ENCODE data around the gene JAG1. TPM values are rescaled to one million over a fixed set of nuclear protein-coding genes. Genes with fewer than 3 reads are reported as not detected.

JAG1 gene
- total and polyA plus RNA-seq, 2 of the 4 experiments (the other 2 are of a cell fraction), result 10.2 to 22.6 TPM

DNA sequence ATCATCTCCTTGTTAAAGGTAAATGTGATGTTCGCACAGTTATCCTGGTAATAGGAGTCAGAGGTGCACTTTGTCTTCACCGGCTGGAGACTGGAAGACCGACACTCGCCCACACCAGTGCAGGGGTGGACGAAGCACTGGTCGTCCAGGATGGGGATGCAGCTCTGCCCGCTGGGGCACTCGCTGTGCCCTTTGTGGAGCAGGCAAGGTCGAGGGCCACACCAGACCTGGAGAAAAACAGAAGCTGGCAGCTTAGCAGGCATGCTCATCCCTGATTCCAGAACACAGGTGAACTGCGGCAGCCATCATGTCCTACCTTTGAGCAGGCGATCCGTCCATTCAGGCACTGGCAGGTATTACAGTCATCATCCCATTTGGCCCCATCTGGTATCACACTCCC is 32.3 kb downstream of the JAG1 start:
- intact Hi-C loops (cut with micrococcal nuclease) (no loop called here), dilution Hi-C loops (cut with HindIII; ENCODE audit: low sequenced_read_pairs, unreplicated experiment) (no loop called here), in situ Hi-C loops (cut with MboI; ENCODE audit: low sequenced_read_pairs) (no loop called here)
- no peak overlapping the region for H2AK5ac ChIP-seq (ENCODE audit: low read depth, low read length)
- no peaks in the 10 kb centered on the region for H3K9me3 ChIP-seq (ENCODE audit: control insufficient read depth, insufficient read depth, low read length)
- no peak overlapping the region for H3K27ac ChIP-seq (ENCODE audit: insufficient read depth, low read length)
- no peak overlapping the region for H4K8ac ChIP-seq (ENCODE audit: low read depth in 2 of 2, low read length in 2 of 2)
- H4K91ac ChIP-seq (ENCODE audit: insufficient read depth, low read depth, low read length), result no peak overlapping the region
- no peak overlapping the region for H2BK20ac ChIP-seq (ENCODE audit: low read depth, low read length)
- ChIA-PET POLR2A (ENCODE audit: unreplicated experiment) (no interaction called here), CTCF (no interaction called here)
- H2AK9ac ChIP-seq (replicated peaks; ENCODE audit: low read depth, low read length, poor library complexity), result no peak overlapping the region
- H3K27me3 ChIP-seq (ENCODE audit: control insufficient read depth, insufficient read depth, low read length), result no peaks in the 10 kb centered on the region
- no peak overlapping the region for H2BK120ac ChIP-seq (ENCODE audit: low read depth, low read length)
- H3K4ac ChIP-seq (ENCODE audit: low read depth, low read length), result no peak overlapping the region
- H2AFZ ChIP-seq (replicated peaks; ENCODE audit: low read length, poor library complexity), result no peak overlapping the region
- no peak overlapping the region for H3K4me2 ChIP-seq (ENCODE audit: low read depth, low read length)
- no peak overlapping the region for H3K23ac ChIP-seq (ENCODE audit: low read depth, low read length)
- H3K4me3 ChIP-seq (ENCODE audit: insufficient read depth, low read depth, low read length), result no peak overlapping the region
- H3K9me1 ChIP-seq (ENCODE audit: insufficient read depth, low read length), result peaks cover 19% of the 10 kb centered on the region
- BruUV-seq (replicated peaks), result no TSS peak
- H3K56ac ChIP-seq (ENCODE audit: extremely low read depth, insufficient read depth, low read length), result no peak overlapping the region
- H3K4me1 ChIP-seq (ENCODE audit: control insufficient read depth, insufficient read depth, low read length), result peaks cover 16% of the 10 kb centered on the region
- no peak for TF ChIP-seq RFX5 (IDR thresholded peaks at IDR 0.05; ENCODE audit: low read depth, low read length)
- no peak for TF ChIP-seq RAD21 (IDR thresholded peaks at IDR 0.05; ENCODE audit: low read length)
- TF ChIP-seq ELK1 (IDR thresholded peaks at IDR 0.05; ENCODE audit: borderline replicate concordance, low read depth, low read length), result no peak
- no peak for TF ChIP-seq CHD1 (IDR thresholded peaks at IDR 0.05; ENCODE audit: low read depth, low read length)
- TF ChIP-seq NFE2L2 (IDR thresholded peaks at IDR 0.05; ENCODE audit: low read depth, low read length), result no peak
- TF ChIP-seq USF2 (IDR thresholded peaks at IDR 0.05; ENCODE audit: low read depth, low read length), result no peak
- TF ChIP-seq, protein P1, sequence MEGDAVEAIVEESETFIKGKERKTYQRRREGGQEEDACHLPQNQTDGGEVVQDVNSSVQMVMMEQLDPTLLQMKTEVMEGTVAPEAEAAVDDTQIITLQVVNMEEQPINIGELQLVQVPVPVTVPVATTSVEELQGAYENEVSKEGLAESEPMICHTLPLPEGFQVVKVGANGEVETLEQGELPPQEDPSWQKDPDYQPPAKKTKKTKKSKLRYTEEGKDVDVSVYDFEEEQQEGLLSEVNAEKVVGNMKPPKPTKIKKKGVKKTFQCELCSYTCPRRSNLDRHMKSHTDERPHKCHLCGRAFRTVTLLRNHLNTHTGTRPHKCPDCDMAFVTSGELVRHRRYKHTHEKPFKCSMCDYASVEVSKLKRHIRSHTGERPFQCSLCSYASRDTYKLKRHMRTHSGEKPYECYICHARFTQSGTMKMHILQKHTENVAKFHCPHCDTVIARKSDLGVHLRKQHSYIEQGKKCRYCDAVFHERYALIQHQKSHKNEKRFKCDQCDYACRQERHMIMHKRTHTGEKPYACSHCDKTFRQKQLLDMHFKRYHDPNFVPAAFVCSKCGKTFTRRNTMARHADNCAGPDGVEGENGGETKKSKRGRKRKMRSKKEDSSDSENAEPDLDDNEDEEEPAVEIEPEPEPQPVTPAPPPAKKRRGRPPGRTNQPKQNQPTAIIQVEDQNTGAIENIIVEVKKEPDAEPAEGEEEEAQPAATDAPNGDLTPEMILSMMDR (conservative IDR thresholded peaks at IDR 0.05; ENCODE audit: low read depth, low read length), result no peak
- no peak for TF ChIP-seq POLR2A (IDR thresholded peaks at IDR 0.05; ENCODE audit: low read depth, low read length)
- TF ChIP-seq MAZ (IDR thresholded peaks at IDR 0.05; ENCODE audit: borderline replicate concordance, low read depth, low read length), result no peak
- no peak for TF ChIP-seq FOS (IDR thresholded peaks at IDR 0.05; ENCODE audit: low read depth, low read length)
- TF ChIP-seq MXI1 (IDR thresholded peaks at IDR 0.05; ENCODE audit: borderline replicate concordance, low read depth, low read length), result no peak
- TF ChIP-seq BHLHE40 (IDR thresholded peaks at IDR 0.05; ENCODE audit: low read depth, low read length), result no peak
- TF ChIP-seq SMC3 (IDR thresholded peaks at IDR 0.05; ENCODE audit: low read depth, low read length), result no peak
- TF ChIP-seq MAFK (IDR thresholded peaks at IDR 0.05; ENCODE audit: low read depth, low read length), result no peak
- no peak for TF ChIP-seq RCOR1 (IDR thresholded peaks at IDR 0.05; ENCODE audit: insufficient replicate concordance, low read length)
- TF ChIP-seq CEBPB (IDR thresholded peaks at IDR 0.05; ENCODE audit: low read depth, low read length), result no peak
- H2BK5ac ChIP-seq (ENCODE audit: low read depth, low read length, poor library complexity, severe bottlenecking), result no peak overlapping the region
- 93% methylated on average over 10 of the region's 12 CpGs; no CpG with 5 or more reads in 1 of the 2 experiments for WGBS, 2 experiments (ENCODE audit: extremely low coverage in 2 of 2, insufficient read length in 1 of 2)
- no peak overlapping the region for H3K14ac ChIP-seq (replicated peaks; ENCODE audit: low read depth, low read length)
- H3K36me3 ChIP-seq (ENCODE audit: control insufficient read depth, insufficient read depth, low read length), result peaks cover 77% of the 10 kb centered on the region
- no peak overlapping the region for H2BK15ac ChIP-seq (ENCODE audit: low read depth, low read length)
- H3K18ac ChIP-seq (ENCODE audit: low read depth, low read length), result no peak overlapping the region
- H3K9ac ChIP-seq (ENCODE audit: low read depth, low read length), result no peak overlapping the region
- no peak for ATAC-seq (ENCODE audit: low read depth)
- no peak overlapping the region for H4K5ac ChIP-seq (ENCODE audit: low read depth, low read length)
- H3K79me1 ChIP-seq (ENCODE audit: low read depth in 1 of 2, low read length in 2 of 2), result peaks cover 0 to 26% of the 10 kb centered on the region in 2 experiments; a peak in 2 of 4 replicates
- DNase-seq, result no peak
- H4K20me1 ChIP-seq (ENCODE audit: insufficient read depth, low read length), result no peaks in the 10 kb centered on the region

Data from IMR-90 (cell line).